ENCODE measurements around the gene SMAD1. TPM values are rescaled to one million over a fixed set of nuclear protein-coding genes. Genes with fewer than 3 reads are reported as not detected.

Gene SMAD1
- total RNA-seq, 1 experiment from 2014 or later: 15.4 TPM

- CTCF ChIA-PET: no interaction called here
- H3K4me1 Mint-ChIP-seq: peaks cover 43% of the 10 kb centered on the region
- no peaks in the 10 kb centered on the region for H3K36me3 Mint-ChIP-seq
- DNase-seq (ENCODE audit: low spot score) (no peak), ATAC-seq (no peak)
- no peak overlapping the region for H3K27ac Mint-ChIP-seq
- H3K27me3 Mint-ChIP-seq (ENCODE audit: low read depth): no peaks in the 10 kb centered on the region
- POLR2A ChIA-PET: no interaction called here
- H3K4me3 Mint-ChIP-seq: no peak overlapping the region
- TF ChIP-seq, protein P1, sequence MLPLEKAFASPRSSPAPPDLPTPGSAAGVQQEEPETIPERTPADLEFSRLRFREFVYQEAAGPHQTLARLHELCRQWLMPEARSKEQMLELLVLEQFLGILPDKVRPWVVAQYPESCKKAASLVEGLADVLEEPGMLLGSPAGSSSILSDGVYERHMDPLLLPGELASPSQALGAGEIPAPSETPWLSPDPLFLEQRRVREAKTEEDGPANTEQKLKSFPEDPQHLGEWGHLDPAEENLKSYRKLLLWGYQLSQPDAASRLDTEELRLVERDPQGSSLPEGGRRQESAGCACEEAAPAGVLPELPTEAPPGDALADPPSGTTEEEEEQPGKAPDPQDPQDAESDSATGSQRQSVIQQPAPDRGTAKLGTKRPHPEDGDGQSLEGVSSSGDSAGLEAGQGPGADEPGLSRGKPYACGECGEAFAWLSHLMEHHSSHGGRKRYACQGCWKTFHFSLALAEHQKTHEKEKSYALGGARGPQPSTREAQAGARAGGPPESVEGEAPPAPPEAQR (CRISPR knock-in tag; IDR thresholded peaks at IDR 0.05): no peak
- no peak for TF ChIP-seq RELA (CRISPR knock-in tag; IDR thresholded peaks at IDR 0.05; ENCODE audit: borderline replicate concordance)
- TF ChIP-seq, protein P2, sequence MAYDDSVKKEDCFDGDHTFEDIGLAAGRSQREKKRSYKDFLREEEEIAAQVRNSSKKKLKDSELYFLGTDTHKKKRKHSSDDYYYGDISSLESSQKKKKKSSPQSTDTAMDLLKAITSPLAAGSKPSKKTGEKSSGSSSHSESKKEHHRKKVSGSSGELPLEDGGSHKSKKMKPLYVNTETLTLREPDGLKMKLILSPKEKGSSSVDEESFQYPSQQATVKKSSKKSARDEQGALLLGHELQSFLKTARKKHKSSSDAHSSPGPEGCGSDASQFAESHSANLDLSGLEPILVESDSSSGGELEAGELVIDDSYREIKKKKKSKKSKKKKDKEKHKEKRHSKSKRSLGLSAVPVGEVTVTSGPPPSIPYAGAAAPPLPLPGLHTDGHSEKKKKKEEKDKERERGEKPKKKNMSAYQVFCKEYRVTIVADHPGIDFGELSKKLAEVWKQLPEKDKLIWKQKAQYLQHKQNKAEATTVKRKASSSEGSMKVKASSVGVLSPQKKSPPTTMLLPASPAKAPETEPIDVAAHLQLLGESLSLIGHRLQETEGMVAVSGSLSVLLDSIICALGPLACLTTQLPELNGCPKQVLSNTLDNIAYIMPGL (CRISPR knock-in tag; IDR thresholded peaks at IDR 0.05): no peak
- no peak for TF ChIP-seq SP1 (CRISPR knock-in tag; conservative IDR thresholded peaks at IDR 0.05)
- TF ChIP-seq SOX15 (CRISPR knock-in tag; IDR thresholded peaks at IDR 0.05): no peak
- TF ChIP-seq OVOL2 (CRISPR knock-in tag; IDR thresholded peaks at IDR 0.05; ENCODE audit: borderline replicate concordance): no peak
- TF ChIP-seq SMAD3 (CRISPR knock-in tag; IDR thresholded peaks at IDR 0.05; ENCODE audit: borderline replicate concordance): no peak
- no peak for TF ChIP-seq PRRX2 (CRISPR knock-in tag; IDR thresholded peaks at IDR 0.05)
- no peaks in the 10 kb centered on the region for H3K9me3 Mint-ChIP-seq
These were observed 53.5 kb downstream of the SMAD1 start for GRCh38 chr4:145535202-145535601.

DNA sequence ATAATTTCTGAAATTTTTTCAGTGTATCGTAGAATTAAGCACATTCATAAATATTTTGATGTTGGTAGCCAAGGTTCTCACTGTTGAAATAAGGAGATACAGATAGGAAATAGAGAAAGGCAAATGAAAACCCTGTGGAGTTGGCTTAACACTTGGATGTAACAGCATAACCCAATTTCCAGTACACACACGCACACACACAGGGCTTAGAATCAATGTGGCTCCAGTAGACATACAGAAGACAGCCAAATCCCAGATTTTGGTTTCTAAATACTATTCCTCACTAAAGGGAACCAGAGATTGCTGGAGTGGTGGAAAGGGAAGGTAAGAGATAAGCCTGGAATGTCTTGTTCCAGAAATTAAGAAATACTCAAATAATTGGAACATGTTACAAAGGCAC lies 54.4 kb downstream of the SMAD1 start:
- no peaks in the 10 kb centered on the region for H3K27me3 Mint-ChIP-seq (ENCODE audit: low read depth)
- no peak for TF ChIP-seq ATF6 (CRISPR knock-in tag; IDR thresholded peaks at IDR 0.05)
- TF ChIP-seq AFF4 (CRISPR knock-in tag; IDR thresholded peaks at IDR 0.05; ENCODE audit: borderline replicate concordance): no peak
- TF ChIP-seq E2F1 (CRISPR knock-in tag; IDR thresholded peaks at IDR 0.05): no peak
- TF ChIP-seq, protein P3, sequence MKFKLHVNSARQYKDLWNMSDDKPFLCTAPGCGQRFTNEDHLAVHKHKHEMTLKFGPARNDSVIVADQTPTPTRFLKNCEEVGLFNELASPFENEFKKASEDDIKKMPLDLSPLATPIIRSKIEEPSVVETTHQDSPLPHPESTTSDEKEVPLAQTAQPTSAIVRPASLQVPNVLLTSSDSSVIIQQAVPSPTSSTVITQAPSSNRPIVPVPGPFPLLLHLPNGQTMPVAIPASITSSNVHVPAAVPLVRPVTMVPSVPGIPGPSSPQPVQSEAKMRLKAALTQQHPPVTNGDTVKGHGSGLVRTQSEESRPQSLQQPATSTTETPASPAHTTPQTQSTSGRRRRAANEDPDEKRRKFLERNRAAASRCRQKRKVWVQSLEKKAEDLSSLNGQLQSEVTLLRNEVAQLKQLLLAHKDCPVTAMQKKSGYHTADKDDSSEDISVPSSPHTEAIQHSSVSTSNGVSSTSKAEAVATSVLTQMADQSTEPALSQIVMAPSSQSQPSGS (CRISPR knock-in tag; IDR thresholded peaks at IDR 0.05; ENCODE audit: borderline replicate concordance, low read depth): no peak
- no peak for TF ChIP-seq SMAD3 (CRISPR knock-in tag; IDR thresholded peaks at IDR 0.05; ENCODE audit: borderline replicate concordance)
- no peak for TF ChIP-seq MLX (CRISPR knock-in tag; IDR thresholded peaks at IDR 0.05)
- TF ChIP-seq, protein P4, sequence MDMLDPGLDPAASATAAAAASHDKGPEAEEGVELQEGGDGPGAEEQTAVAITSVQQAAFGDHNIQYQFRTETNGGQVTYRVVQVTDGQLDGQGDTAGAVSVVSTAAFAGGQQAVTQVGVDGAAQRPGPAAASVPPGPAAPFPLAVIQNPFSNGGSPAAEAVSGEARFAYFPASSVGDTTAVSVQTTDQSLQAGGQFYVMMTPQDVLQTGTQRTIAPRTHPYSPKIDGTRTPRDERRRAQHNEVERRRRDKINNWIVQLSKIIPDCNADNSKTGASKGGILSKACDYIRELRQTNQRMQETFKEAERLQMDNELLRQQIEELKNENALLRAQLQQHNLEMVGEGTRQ (CRISPR knock-in tag; IDR thresholded peaks at IDR 0.05): no peak
- TF ChIP-seq, protein P5, sequence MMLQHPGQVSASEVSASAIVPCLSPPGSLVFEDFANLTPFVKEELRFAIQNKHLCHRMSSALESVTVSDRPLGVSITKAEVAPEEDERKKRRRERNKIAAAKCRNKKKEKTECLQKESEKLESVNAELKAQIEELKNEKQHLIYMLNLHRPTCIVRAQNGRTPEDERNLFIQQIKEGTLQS (CRISPR knock-in tag; conservative IDR thresholded peaks at IDR 0.05): no peak
- no peak for TF ChIP-seq ATF1 (CRISPR knock-in tag; IDR thresholded peaks at IDR 0.05)
- TF ChIP-seq, protein P6, sequence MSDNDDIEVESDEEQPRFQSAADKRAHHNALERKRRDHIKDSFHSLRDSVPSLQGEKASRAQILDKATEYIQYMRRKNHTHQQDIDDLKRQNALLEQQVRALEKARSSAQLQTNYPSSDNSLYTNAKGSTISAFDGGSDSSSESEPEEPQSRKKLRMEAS (CRISPR knock-in tag; IDR thresholded peaks at IDR 0.05): no peak
- no peak for TF ChIP-seq MXD4 (CRISPR knock-in tag; IDR thresholded peaks at IDR 0.05; ENCODE audit: borderline replicate concordance)
- no peak for TF ChIP-seq JAZF1 (CRISPR knock-in tag; IDR thresholded peaks at IDR 0.05)
- no peak for TF ChIP-seq JUN (CRISPR knock-in tag; IDR thresholded peaks at IDR 0.05)
- no peak for TF ChIP-seq NFE2L1 (CRISPR knock-in tag; IDR thresholded peaks at IDR 0.05)
- DNase-seq (ENCODE audit: low spot score) (no peak), ATAC-seq (no peak)
- CTCF ChIA-PET: interaction anchor here (0.5 kb wide), 1 partner anchor 1477 kb away, joined by 3 read pairs; no protein-coding TSS in a partner anchor
- no peaks in the 10 kb centered on the region for H3K9me3 Mint-ChIP-seq
- no peak overlapping the region for H3K27ac Mint-ChIP-seq
- no peak overlapping the region for H3K4me3 Mint-ChIP-seq
- H3K36me3 Mint-ChIP-seq: no peaks in the 10 kb centered on the region
- POLR2A ChIA-PET: no interaction called here
- peaks cover 50% of the 10 kb centered on the region for H3K4me1 Mint-ChIP-seq
